ENCODE data around the gene TACR1.

TACR1 gene

GRCh38 chr2:75044291-75044690 is 155.0 kb downstream of the TACR1 start:
- TF ChIP-seq CREB1 (IDR thresholded peaks at IDR 0.05; ENCODE audit: low read depth), result no peak
- no peak for TF ChIP-seq REST (IDR thresholded peaks at IDR 0.05; ENCODE audit: low read depth)
- no peak for TF ChIP-seq MAX (IDR thresholded peaks at IDR 0.05)
- TF ChIP-seq USF1 (IDR thresholded peaks at IDR 0.05), result no peak
- no peak for TF ChIP-seq EP300 (IDR thresholded peaks at IDR 0.05; ENCODE audit: borderline replicate concordance)
- TF ChIP-seq NFIC (IDR thresholded peaks at IDR 0.05), result no peak
- no peak for TF ChIP-seq EGR1 (IDR thresholded peaks at IDR 0.05)

GRCh38 chr2:75042823-75043222 is 156.5 kb downstream of the TACR1 start:
- TF ChIP-seq USF1 (IDR thresholded peaks at IDR 0.05) (no peak), TEAD4 (IDR thresholded peaks at IDR 0.05) (no peak), EP300 (IDR thresholded peaks at IDR 0.05; ENCODE audit: borderline replicate concordance) (no peak), NFIC (IDR thresholded peaks at IDR 0.05) (no peak), ZBTB7A (IDR thresholded peaks at IDR 0.05; ENCODE audit: low read depth) (no peak), REST (IDR thresholded peaks at IDR 0.05; ENCODE audit: low read depth) (no peak), CREB1 (IDR thresholded peaks at IDR 0.05; ENCODE audit: low read depth) (no peak), CEBPB (IDR thresholded peaks at IDR 0.05) (no peak), TAF1 (IDR thresholded peaks at IDR 0.05; ENCODE audit: low read depth) (no peak), RAD21 (IDR thresholded peaks at IDR 0.05; ENCODE audit: low read depth) (no peak), EGR1 (IDR thresholded peaks at IDR 0.05) (no peak), FOXM1 (IDR thresholded peaks at IDR 0.05; ENCODE audit: borderline replicate concordance, low read depth) (no peak), TCF12 (IDR thresholded peaks at IDR 0.05; ENCODE audit: low read depth) (no peak), MAX (IDR thresholded peaks at IDR 0.05) (no peak), YY1 (IDR thresholded peaks at IDR 0.05; ENCODE audit: low read depth) (no peak)

GRCh38 chr2:75041731-75042600 is 157.4 kb downstream of the TACR1 start:
- TF ChIP-seq MAX (IDR thresholded peaks at IDR 0.05) (no peak), TCF12 (IDR thresholded peaks at IDR 0.05; ENCODE audit: low read depth) (no peak), CREB1 (IDR thresholded peaks at IDR 0.05; ENCODE audit: low read depth) (no peak), TEAD4 (IDR thresholded peaks at IDR 0.05) (no peak), NFIC (IDR thresholded peaks at IDR 0.05) (no peak), USF1 (IDR thresholded peaks at IDR 0.05) (no peak), YY1 (IDR thresholded peaks at IDR 0.05; ENCODE audit: low read depth) (no peak), EGR1 (IDR thresholded peaks at IDR 0.05) (no peak), TAF1 (IDR thresholded peaks at IDR 0.05; ENCODE audit: low read depth) (no peak), ZBTB7A (IDR thresholded peaks at IDR 0.05; ENCODE audit: low read depth) (no peak), EP300 (IDR thresholded peaks at IDR 0.05; ENCODE audit: borderline replicate concordance) (no peak), RAD21 (IDR thresholded peaks at IDR 0.05; ENCODE audit: low read depth) (no peak), FOXM1 (IDR thresholded peaks at IDR 0.05; ENCODE audit: borderline replicate concordance, low read depth) (no peak), REST (IDR thresholded peaks at IDR 0.05; ENCODE audit: low read depth) (no peak)
